HG03139 (cell line): ENCODE results near the gene STUB1.
A peak's percentile ranks its signal among the peaks of the same experiment; 100 is the strongest.

Experiments
- ATAC-seq: cut with Tn5 transposase; IDR thresholded peaks from one replicate; pipeline ENCODE4 v1.9.1; 2021; ENCODE audit not compliant: unreplicated experiment

The STUB1 gene

DNA sequence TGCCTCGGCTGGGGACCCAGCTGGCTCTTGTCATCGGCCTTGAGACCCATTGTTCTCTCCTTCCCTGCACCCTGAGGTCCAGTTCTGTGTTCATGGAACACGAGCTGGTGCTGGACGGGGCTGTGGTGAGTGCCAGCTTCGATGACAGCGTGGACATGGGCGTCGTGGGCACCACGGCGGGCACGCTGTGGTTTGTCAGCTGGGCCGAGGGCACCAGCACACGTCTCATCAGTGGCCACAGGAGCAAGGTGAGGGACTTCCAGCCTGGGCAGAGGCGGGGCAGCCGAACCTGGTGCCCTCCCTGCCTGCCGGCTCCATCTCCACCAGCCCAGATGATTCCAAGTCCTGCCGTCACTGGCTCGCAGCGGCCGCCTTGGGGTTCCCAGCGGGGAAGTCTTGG, 17.6 kb upstream of the STUB1 start:
- no peak for ATAC-seq

DNA sequence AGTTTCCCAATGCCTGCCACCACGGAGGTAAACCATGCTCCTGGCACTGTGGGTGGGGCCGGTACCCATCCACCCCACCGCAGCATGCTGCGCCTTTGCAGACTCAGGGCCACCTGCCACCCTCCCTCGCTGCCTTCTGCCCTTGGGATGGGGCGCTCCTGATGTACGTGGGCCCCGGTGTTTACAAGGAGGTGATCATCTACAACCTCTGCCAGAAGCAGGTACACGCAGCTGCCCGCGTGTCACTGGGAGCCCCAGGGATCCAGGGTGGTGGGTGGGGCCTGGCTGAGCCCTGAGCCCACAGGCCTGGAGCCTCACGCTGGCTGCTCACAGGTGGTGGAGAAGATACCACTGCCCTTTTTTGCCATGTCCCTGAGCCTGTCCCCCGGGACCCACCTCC, 13.6 kb upstream of the STUB1 start:
- ATAC-seq, result no peak

DNA sequence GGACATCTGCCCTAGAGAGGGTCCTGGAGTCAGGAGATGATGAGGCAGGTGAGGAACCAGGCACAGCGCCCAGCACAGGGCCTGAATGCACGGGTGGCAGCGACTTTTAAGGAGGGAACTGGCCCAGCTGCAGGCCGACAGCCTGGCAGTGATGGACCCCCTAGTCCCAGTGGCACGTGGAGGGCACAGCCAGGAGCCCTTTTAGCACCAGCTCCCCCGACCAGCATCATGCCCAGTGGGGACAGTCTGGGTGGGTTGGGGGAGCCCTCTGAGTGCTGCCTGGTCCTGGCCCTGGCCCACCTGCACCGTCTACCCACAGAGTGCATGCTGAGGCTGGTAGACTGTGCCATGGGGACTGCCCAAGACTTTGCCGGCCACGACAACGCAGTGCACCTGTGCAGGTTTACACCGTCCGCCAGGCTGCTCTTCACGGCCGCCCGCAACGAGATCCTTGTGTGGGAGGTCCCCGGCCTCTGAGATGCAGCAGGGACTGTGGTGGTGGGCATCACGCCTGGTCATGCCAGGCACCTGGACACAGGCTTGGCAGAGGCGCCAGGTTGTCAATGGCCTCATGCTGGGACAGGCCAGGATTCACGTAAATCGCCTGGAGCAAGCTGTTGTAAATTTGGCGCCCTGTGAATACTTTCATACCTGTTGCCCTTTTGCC, 13.0 kb upstream of the STUB1 start:
- no peak for ATAC-seq

DNA sequence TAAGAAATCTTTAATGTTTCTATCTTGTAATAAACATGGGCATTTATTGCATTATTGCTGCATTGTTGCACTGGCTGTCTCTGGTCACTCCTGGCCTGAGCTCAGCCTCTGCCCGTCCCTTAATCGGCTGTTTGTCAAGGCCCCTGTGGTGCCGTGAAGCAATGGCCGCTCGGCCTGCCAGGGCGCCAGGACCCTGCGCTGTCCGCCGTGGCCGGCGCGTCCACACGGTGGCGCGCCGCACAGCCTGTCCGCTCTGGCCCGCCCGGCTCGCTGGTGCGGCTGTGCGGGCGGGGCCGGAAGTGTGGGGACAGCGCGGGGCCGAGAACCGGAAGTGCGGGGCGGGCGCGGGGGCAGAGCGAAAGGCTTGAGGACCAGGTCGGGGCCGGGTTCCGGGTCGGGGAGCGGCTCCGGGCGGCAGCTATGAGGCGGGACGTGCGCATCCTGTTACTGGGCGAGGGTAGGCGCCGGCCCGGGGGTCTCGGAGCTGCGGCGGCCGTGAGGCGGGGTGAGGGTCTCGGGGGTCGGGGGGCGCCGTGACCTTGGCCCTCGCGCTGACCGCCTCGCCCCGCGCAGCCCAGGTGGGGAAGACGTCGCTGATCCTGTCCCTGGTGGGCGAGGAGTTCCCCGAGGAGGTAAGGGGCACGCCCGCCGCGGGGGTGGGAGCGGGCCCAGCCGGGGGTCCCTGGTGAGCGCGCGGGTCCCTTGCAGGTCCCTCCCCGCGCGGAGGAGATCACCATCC, 12.3 kb upstream of the STUB1 start, which contains the start of gene RHOT2:
TSS of gene RHOT2 (plus strand) at position 353 of the 739 bp plus-strand sequence. CDS start at position 421, 68 bp downstream.
- ATAC-seq, result peak; percentile 78

DNA sequence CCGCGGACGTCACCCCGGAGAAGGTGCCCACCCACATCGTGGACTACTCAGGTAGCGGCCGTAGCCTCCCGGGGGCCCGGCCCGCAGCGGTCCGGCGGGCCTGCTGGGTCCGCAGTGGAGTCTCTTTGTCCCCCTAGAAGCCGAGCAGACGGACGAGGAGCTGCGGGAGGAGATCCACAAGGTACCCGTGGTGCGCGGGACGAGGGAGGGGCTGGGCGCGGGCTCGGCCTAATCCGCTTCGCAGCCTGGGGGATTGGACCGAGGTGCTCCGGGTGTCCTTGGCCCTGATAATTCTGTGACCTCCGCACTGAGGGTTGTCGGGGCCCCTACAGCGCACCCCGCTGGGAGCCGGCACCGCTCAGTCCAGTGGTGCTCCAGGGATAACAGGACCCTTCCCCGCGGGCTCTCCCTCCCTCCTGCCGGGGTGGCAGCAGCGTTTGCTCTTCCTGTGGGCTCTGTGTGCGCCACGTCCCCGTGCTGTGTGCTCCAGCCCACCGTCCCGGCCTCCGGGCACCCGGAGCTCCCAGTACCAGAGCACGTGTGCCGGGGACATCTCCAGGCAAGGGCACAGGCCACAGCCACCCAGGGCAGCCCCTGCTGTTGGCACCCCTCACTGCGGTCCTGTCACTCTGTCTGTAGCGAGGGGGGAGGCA, 11.6 kb upstream of the STUB1 start:
- no peak for ATAC-seq

DNA sequence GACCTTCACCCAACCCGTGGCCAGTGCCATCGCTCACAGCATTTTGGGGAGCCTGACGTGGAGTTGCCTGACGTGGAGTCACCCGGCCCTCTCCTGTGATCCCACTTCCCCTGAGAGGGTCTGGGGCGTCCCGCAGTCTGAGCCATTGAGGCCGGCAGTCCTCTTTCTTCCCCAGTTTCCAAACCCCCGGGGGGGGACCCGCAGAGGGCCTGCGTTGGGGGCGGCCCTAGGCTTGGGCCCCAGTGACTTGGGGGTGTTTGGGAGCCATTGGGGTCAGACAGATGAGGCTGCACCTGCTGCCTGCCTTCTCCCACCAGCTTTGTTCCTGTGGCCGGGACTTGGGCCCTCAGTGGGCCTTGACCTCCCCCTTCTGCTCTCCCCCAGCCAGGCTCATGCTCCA, 10.5 kb upstream of the STUB1 start:
- ATAC-seq, result no peak

DNA sequence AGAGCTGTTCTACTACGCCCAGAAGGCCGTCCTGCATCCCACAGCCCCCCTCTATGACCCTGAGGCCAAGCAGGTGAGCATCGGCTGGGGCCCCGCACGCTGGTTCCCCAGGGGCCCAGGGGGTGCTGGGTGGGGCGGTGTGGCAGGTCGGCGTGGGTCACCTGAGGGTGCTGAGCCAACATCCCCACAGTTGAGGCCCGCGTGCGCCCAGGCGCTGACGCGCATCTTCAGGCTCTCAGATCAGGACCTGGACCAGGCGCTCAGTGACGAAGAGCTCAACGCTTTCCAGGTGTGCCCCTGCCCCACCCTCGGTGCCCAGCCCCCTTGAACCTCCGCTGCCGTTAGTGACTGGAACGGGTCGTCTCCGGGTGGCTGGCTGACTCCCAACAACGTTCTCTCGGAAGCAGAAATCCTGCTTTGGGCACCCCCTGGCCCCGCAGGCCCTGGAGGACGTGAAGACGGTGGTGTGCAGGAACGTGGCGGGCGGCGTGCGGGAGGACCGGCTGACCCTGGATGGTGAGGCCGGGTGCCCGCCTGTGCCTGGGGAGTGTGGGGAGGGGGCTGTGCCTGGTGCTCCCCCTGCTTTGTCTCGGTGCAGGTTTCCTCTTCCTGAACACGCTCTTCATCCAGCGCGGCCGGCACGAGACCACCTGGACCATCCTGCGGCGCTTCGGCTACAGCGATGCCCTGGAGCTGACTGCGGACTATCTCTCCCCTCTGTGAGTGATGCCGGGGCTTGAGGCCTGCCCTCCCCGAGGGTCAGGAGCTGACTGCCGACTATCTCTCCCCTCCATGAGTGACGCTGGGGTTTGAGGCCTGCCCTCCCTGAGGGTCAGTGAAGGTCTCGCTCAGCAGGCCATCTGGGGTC, 9.5 kb upstream of the STUB1 start:
- ATAC-seq, result no peak

DNA sequence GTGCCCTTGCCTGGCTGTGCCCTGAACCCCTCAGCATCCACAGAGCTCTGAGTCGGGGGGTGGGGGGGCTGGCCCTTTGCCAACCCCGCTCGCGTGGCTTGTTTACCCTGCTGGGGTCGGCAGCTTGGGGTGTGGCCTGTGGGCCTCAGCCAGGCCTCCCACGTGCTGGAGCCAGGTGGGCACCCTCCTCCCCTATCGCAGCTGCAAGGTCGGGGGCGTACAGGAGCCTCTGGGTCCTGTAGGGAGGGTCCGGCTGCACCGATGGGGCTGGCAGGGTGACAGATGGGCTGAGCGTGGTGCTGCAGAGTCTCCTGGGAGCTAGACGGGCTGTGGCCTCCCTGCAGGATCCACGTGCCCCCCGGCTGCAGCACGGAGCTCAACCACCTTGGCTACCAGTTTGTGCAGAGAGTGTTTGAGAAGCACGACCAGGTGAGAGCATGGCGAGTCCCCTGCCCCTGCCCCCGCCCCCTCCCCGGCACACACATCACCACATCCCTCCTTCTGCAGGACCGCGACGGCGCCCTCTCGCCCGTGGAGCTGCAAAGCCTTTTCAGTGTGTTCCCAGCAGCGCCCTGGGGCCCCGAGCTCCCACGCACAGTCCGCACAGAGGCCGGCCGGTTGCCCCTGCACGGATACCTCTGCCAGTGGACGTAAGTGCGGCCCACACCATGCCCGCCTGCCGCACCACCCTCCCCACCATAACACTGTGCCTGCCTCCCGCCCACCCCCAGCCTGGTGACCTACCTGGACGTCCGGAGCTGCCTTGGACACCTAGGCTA, 8.7 kb upstream of the STUB1 start:
- ATAC-seq, result no peak

DNA sequence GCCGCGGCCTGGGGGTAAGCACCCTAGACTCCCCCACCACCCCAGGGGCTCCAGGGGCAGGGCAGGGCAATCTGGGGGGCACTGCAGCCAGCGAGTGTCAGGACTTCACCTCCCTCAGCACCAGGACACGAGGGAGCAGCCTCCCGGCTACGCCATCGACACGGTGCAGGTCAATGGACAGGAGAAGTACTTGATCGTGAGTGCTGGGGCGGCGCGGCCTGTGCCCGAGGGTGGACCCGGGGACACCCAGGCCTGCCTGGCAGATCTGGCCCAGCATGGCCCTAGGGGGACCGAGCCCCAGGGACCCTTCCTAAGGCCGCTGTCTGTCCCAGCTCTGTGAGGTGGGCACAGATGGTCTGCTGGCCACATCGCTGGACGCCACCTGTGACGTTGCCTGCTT, 7.8 kb upstream of the STUB1 start:
- no peak for ATAC-seq

DNA sequence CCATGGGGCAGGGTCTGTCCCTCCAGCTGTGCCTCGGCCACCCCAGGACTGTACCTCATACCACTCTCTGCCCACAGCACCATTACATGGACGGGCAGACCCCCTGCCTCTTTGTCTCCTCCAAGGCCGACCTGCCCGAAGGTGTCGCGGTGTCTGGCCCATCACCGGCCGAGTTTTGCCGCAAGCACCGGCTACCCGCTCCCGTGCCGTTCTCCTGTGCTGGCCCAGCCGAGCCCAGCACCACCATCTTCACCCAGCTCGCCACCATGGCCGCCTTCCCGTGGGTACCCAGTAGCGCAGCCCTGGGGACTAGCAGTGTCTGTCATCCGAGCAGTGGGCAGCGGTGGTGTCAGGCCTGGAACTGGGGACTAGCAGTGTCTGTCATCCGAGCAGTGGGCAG, 7.4 kb upstream of the STUB1 start:
- ATAC-seq, result no peak

DNA sequence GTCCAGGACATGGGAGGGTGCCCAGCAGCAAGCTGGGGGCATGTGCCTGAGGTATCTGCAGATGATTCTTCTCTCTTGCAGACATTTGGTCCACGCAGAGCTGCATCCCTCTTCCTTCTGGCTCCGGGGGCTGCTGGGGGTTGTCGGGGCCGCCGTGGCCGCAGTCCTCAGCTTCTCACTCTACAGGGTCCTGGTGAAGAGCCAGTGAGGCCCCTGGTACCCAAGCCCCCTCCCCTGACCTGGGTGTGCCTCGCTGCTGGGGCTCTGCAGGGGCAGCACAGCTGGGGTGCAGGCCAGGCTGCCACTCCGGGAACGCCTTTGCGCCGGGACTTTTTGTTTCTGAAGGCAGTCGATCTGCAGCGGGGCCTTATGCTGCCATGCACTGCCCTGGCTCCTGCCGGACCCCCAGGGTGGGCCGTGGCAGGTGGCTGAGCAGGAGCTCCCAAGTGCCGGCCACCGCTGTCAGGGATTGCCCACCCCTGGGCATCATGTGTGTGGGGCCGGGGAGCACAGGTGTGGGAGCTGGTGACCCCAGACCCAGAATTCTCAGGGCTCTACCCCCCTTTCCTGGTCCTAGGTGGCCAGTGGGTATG, 6.7 kb upstream of the STUB1 start:
- no peak for ATAC-seq

DNA sequence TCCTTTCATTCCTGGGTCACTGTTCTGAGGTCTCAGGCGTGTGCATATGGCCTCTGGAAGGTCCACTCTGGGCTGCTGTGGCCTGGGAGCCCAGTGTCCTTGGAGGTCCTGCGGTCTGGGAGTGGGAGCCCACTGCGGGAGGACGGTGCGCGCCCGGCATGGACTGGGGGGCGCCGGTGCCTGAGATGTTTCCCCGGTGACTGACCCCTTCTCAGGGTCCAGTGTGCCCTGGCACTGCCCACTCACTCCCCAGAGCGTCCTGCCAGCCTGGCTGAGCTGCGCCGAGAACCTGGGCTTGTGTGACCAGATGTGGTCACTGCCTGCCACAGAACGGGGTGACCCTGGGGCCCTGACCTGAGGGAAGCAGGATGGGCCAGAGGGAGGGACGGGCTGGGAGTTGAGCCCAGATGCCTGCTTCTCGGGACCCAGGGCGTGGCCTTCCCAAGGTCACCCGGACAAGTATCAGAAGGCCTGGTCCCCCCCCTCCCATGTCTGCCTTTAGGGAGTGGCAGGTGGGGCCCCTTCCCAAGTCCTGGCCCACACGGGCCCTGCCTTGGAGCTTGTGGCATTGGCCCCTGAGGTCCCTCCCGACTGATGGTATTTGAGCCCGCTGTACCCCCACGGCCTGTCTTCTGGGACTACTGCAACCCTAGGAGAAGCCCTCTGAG, 5.9 kb upstream of the STUB1 start:
- no peak for ATAC-seq

DNA sequence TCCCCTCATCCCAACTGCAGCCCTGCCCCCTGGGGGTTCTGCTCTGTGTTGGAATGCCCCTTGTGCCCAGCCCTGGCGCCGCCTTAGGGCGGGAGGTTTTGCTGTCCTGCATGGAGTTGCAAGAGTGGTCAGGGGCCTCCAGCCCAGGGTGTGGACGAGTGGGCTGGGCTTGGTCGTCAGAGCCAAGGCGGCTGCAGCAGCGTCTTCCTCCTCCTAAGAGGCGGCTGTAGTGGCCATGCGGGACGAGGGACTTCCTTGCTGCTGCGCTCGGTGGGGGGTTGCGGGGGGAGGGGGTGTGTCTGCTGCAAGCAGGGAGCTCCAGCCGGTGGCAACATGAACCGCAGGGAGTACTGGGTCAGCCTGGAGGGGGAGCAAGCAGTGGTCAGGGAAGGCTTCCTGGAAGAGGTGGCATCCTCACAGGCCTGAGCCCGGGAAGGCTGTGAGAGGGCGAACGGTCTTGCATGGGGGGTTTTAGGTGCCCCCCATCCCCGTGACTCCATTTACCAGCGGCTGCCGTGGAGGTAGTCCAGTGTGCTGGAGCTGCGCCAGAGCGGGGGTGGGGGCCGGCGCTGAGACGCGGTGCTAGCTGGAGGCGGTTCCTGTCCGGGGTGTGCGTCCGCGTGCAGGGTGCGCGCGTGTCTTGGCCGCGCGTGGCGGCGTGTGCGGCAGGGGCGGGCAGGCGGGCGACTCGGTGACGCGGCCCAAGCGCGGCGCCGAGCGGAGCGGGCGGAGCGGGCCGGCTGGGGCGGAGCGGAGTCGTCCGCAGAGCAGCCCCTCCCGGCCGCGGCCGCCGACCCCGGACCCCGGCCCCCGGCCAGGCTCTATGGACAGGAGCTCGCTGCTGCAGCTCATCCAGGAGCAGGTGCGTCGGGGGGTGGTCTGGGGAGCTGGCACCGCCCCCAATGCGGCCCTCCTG, 5.0 kb upstream of the STUB1 start, which contains the start of gene RHBDL1:
TSS of gene RHBDL1 (plus strand) at position 704 of the 916 bp plus-strand sequence. CDS start at position 824, 120 bp downstream.
- no peak for ATAC-seq

DNA sequence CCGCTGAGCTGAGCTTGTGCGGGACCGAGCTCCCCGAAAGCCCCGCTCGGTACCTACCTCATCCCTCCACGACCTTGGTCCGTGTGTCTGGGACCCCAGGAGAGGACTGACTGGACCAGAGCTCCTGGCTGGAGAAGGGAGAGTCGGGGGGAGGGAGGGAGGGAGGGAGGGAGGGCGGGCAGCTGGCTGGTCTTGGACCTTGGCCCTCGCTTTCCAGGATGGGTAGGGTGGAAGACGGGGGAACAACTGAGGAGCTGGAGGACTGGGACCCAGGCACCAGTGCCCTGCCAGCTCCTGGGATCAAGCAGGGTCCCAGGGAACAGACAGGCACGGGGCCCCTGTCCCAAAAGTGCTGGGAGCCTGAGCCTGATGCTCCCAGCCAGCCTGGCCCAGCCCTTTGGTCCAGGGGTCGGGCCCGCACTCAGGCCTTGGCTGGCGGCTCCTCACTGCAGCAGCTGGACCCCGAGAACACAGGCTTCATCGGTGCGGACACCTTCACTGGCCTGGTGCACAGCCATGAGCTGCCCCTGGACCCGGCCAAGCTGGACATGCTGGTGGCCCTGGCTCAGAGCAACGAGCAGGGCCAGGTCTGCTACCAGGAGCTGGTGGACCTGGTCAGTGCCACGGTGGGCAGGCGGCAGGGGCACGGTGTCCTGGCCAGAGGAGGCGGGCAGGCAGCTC, 4.2 kb upstream of the STUB1 start:
- no peak for ATAC-seq

DNA sequence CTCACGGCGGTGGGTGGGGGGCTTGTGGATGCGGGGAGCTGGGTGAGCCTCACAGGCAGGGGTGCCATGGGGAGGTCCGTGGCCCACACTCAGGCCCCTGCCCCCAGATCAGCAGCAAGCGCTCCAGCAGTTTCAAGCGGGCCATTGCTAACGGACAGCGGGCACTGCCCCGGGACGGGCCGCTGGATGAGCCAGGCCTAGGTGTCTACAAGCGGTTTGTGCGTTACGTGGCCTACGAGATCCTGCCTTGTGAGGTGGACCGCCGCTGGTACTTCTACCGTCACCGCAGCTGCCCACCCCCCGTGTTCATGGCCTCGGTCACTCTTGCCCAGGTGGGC, 3.7 kb upstream of the STUB1 start:
- no peak for ATAC-seq

DNA sequence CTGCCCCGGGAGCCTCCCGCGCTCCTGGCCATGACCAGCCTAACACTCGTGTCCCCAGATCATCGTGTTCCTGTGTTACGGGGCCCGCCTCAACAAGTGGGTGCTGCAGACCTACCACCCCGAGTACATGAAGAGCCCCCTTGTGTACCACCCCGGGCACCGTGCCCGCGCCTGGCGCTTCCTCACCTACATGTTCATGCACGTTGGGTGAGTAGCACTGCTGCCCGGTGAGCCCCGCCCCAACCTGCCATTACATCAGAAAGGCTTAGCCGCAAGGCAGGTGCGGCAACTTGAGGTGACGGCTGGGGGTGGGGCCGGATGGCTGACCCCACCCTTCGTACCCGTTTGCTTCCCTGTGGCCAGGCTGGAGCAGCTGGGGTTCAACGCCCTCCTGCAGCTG, 3.3 kb upstream of the STUB1 start:
- ATAC-seq, result no peak

DNA sequence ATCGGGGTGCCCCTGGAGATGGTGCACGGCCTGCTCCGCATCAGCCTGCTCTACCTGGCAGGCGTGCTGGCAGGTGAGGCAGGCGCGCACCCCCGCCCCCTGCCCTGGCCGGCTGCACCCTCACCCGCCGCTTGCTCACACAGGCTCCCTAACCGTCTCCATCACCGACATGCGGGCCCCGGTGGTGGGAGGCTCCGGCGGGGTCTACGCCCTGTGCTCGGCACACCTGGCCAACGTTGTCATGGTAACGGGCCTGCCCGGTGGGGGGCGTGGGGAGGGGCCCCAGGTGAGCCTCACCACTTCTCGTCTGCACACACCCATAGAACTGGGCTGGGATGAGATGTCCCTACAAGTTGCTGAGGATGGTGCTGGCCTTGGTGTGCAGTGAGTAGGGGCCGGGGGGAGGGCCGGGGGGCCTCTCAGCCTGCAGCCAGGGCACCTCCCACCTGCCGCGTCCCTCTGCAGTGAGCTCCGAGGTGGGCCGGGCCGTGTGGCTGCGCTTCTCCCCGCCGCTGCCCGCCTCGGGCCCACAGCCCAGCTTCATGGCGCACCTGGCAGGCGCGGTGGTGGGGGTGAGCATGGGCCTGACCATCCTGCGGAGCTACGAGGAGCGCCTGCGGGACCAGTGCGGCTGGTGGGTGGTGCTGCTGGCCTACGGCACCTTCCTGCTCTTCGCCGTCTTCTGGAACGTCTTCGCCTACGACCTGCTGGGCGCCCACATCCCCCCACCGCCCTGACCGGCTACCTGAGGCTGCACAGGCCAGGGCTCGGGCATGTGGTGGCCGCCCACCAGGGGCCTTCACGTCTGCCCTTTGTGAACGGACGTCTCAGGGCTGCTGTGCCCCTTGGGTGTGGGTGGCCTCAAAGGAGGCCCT, 2.7 kb upstream of the STUB1 start:
- no peak for ATAC-seq
